Measurements from ENCODE around the gene TMEFF2.

- TF ChIP-seq POLR2A (IDR thresholded peaks at IDR 0.05; ENCODE audit: low read depth, low read length) = no peak
- TF ChIP-seq TAF1 (IDR thresholded peaks at IDR 0.05; ENCODE audit: low read depth, low read length) = no peak
- TF ChIP-seq PAX5 (IDR thresholded peaks at IDR 0.05; ENCODE audit: insufficient read depth, low read length, severe bottlenecking) = no peak
- peak; percentile 91 for TF ChIP-seq SPI1 (IDR thresholded peaks at IDR 0.05; ENCODE audit: low read depth, low read length)
Measured at GRCh38 chr2:191946471-191947182, 248.1 kb downstream of the TMEFF2 start.

Data from GM12891 (cell line).